ENCODE measurements around the gene TRAPPC2L. TPM values are rescaled to one million over a fixed set of nuclear protein-coding genes. Genes with fewer than 3 reads are reported as not detected.
A peak's percentile ranks its signal among the peaks of the same experiment; 100 is the strongest.

Gene TRAPPC2L
- total and polyA plus RNA-seq, 10 of the 15 experiments (the other 5 are each of a cell fraction or from before 2014, with no cell fraction given) = 56.3 to 363 (median 118) TPM

DNA sequence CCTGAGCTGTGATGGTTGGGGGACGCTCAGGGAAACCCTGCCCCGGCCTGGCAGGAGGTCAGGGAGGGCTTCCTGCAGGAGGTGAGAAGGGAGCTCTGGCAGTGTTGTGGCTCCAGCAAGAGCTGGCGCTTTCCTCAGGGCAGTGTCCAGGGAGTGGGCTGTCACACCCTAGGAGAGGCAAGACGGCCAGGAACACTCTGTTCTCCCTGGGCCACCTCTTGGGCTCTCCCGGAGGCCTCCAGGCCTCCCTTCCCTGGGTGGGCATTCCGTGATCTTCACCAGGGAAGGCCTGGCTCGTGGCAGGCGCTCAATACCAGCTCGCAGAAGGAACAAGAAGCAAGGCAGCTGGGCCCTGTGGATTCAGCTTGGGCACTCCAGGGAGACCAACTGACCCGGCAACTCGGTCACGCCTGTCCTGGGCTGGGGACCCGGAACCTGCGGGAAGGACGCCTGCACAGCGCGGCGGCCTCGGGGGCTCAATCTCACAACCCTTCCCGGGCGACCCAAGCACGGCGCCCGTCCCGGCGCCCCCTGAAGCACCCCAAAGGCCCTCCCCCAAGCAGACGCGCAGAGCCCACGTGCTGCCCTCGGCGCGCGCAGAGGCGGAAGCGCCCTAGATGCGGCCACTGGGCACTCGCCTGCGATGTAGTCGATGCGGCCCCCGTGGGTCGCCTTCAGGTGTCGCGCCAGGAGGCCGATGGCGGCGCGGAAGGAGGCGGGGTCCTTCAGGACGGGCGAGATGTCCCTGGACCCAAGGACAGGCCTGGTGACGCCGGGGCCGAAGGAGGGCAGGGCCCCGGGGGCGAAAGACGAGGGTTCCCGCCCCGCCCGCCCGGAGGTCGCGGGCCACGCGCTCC is 45.8 kb upstream of the TRAPPC2L start (continued):
- TF ChIP-seq POU2F2 (IDR thresholded peaks at IDR 0.05; ENCODE audit: borderline replicate concordance, low read depth, low read length) (peak; percentile 24; the same call in 1 of the 3 replicates), ZNF622 (IDR thresholded peaks at IDR 0.05) (no peak), SREBF2 (IDR thresholded peaks at IDR 0.05; ENCODE audit: low read length) (no peak), FOXM1 (IDR thresholded peaks at IDR 0.05; ENCODE audit: low read depth, low read length) (no peak), CREM (IDR thresholded peaks at IDR 0.05; ENCODE audit: low read depth) (peak; percentile 72; the same call in 1 of the 2 replicates), FOS (IDR thresholded peaks at IDR 0.05; ENCODE audit: borderline replicate concordance, extremely low read depth, insufficient read length) (no peak), CEBPB (IDR thresholded peaks at IDR 0.05; ENCODE audit: borderline replicate concordance in 1 of 2, low read depth in 2 of 2, low read length in 2 of 2) (no peak), EP300 (IDR thresholded peaks at IDR 0.05; ENCODE audit: borderline replicate concordance in 1 of 2, control insufficient read depth in 1 of 2, low read depth in 2 of 2, low read length in 2 of 2) (no peak), EED (IDR thresholded peaks at IDR 0.05; ENCODE audit: low read depth) (0 out of 2 replicates have a peak, but pooled peaks have one; percentile 8), SIN3A (IDR thresholded peaks at IDR 0.05; ENCODE audit: low read depth, low read length) (peak; percentile 76), ZSCAN29 (IDR thresholded peaks at IDR 0.05) (no peak), STAT3 (IDR thresholded peaks at IDR 0.05; ENCODE audit: low read depth, low read length) (no peak), SMAD5 (IDR thresholded peaks at IDR 0.05; ENCODE audit: low read depth) (peak; percentile 80), ZBED1 (IDR thresholded peaks at IDR 0.05; ENCODE audit: borderline replicate concordance) (peak; percentile 5; the same call in 1 of the 2 replicates), SP1 (IDR thresholded peaks at IDR 0.05; ENCODE audit: low read depth, low read length) (peak; percentile 42), KAT2A (conservative IDR thresholded peaks at IDR 0.05; ENCODE audit: control insufficient read depth, low read depth, low read length) (no peak), CBFB (IDR thresholded peaks at IDR 0.05; ENCODE audit: low read depth) (peak; percentile 32; the same call in 1 of the 2 replicates), MXI1 (IDR thresholded peaks at IDR 0.05; ENCODE audit: low read depth, low read length) (peak; percentile 63; the same call in 1 of the 2 replicates)
- TF ChIP-seq, protein P1, sequence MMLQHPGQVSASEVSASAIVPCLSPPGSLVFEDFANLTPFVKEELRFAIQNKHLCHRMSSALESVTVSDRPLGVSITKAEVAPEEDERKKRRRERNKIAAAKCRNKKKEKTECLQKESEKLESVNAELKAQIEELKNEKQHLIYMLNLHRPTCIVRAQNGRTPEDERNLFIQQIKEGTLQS (IDR thresholded peaks at IDR 0.05; ENCODE audit: borderline replicate concordance, extremely low read depth, low read depth, low read length) = peak; percentile 86
- TF ChIP-seq, protein P2, sequence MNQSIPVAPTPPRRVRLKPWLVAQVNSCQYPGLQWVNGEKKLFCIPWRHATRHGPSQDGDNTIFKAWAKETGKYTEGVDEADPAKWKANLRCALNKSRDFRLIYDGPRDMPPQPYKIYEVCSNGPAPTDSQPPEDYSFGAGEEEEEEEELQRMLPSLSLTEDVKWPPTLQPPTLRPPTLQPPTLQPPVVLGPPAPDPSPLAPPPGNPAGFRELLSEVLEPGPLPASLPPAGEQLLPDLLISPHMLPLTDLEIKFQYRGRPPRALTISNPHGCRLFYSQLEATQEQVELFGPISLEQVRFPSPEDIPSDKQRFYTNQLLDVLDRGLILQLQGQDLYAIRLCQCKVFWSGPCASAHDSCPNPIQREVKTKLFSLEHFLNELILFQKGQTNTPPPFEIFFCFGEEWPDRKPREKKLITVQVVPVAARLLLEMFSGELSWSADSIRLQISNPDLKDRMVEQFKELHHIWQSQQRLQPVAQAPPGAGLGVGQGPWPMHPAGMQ (IDR thresholded peaks at IDR 0.05; ENCODE audit: borderline replicate concordance) = no peak
- TF ChIP-seq, protein P3, sequence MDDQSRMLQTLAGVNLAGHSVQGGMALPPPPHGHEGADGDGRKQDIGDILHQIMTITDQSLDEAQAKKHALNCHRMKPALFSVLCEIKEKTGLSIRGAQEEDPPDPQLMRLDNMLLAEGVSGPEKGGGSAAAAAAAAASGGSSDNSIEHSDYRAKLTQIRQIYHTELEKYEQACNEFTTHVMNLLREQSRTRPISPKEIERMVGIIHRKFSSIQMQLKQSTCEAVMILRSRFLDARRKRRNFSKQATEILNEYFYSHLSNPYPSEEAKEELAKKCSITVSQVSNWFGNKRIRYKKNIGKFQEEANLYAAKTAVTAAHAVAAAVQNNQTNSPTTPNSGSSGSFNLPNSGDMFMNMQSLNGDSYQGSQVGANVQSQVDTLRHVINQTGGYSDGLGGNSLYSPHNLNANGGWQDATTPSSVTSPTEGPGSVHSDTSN (IDR thresholded peaks at IDR 0.05; ENCODE audit: insufficient replicate concordance, low read depth, low read length) = no peak
- TF ChIP-seq, protein P4, sequence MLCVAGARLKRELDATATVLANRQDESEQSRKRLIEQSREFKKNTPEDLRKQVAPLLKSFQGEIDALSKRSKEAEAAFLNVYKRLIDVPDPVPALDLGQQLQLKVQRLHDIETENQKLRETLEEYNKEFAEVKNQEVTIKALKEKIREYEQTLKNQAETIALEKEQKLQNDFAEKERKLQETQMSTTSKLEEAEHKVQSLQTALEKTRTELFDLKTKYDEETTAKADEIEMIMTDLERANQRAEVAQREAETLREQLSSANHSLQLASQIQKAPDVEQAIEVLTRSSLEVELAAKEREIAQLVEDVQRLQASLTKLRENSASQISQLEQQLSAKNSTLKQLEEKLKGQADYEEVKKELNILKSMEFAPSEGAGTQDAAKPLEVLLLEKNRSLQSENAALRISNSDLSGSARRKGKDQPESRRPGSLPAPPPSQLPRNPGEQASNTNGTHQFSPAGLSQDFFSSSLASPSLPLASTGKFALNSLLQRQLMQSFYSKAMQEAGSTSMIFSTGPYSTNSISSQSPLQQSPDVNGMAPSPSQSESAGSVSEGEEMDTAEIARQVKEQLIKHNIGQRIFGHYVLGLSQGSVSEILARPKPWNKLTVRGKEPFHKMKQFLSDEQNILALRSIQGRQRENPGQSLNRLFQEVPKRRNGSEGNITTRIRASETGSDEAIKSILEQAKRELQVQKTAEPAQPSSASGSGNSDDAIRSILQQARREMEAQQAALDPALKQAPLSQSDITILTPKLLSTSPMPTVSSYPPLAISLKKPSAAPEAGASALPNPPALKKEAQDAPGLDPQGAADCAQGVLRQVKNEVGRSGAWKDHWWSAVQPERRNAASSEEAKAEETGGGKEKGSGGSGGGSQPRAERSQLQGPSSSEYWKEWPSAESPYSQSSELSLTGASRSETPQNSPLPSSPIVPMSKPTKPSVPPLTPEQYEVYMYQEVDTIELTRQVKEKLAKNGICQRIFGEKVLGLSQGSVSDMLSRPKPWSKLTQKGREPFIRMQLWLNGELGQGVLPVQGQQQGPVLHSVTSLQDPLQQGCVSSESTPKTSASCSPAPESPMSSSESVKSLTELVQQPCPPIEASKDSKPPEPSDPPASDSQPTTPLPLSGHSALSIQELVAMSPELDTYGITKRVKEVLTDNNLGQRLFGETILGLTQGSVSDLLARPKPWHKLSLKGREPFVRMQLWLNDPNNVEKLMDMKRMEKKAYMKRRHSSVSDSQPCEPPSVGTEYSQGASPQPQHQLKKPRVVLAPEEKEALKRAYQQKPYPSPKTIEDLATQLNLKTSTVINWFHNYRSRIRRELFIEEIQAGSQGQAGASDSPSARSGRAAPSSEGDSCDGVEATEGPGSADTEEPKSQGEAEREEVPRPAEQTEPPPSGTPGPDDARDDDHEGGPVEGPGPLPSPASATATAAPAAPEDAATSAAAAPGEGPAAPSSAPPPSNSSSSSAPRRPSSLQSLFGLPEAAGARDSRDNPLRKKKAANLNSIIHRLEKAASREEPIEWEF (IDR thresholded peaks at IDR 0.05; ENCODE audit: insufficient replicate concordance, low read depth, low read length) = no peak

Measured in GM12878 (cell line).